Mucosa of descending colon (tissue), 3 donors: ENCODE results near the gene NFIB. TPM values are rescaled to one million over a fixed set of nuclear protein-coding genes. Genes with fewer than 3 reads are reported as not detected.

Source experiments
- ATAC-seq: fragments of 200-7000 bp; cut with Tn5 transposase; one replicate; pipeline ENCODE4 v1.9.1; 2020; ENCODE audit warnings: mild to moderate bottlenecking, moderate library complexity
- DNase-seq, 3 donors: peaks; one replicate each; pipeline ENCODE4 v3.0.0-alpha.2; 2020
- H3K36me3 ChIP-seq: fragments of 200-600 bp; one replicate; pipeline ENCODE4 v1.8.0; 2021; ENCODE audit warnings: low read depth, mild to moderate bottlenecking
- H3K4me1 ChIP-seq: fragments of 200-600 bp; one replicate; pipeline ENCODE4 v1.8.0; 2021; ENCODE audit warnings: low read depth, mild to moderate bottlenecking
- H3K4me3 ChIP-seq: fragments of 200-600 bp; one replicate; pipeline ENCODE4 v1.8.0; 2021; ENCODE audit warnings: mild to moderate bottlenecking
- H3K9me3 ChIP-seq: fragments of 200-600 bp; one replicate; pipeline ENCODE4 v1.8.0; 2021; ENCODE audit warnings: mild to moderate bottlenecking
- CTCF ChIP-seq: fragments of 200-600 bp; IDR thresholded peaks from one replicate; pipeline ENCODE4 v1.8.0; 2022; ENCODE audit warnings: antibody characterized with exemption, mild to moderate bottlenecking
- intact Hi-C, 2 donors: fragments of 100-400 bp; cut with DNase I in 1 of 2; cut with micrococcal nuclease in 1 of 2; formaldehyde crosslinking; loops; one replicate each; pipeline versions ENCODE4 v1.11.0 to v1.11.1; 2022; cut with DNase I, micrococcal nuclease
- total RNA-seq, 3 donors: library from RNA; stranded (reverse); fragmentation: NEBNext Ultra II Directional in 2 of 3; extraction: Animal tissue kit (Norgen Biotek cat#: 25700) in 2 of 3; gene quantifications; one replicate each; pipeline versions ENCODE4 v1.2.1 to v1.2.4, GENCODE V29; 2021 to 2023
- donor health status: DM: no; HTN: no; CAD: no; lungs with moderate emphysema.
- donor health status: DM: no; HTN: no; CAD: no.
- donor health status: DM: no; HTN: yes; CAD: no.

NFIB gene
- total RNA-seq, 3 donors from 2014 or later = 59.7 to 85.5 (median 62.6) TPM

- TF ChIP-seq CTCF = no peak
- DNase-seq (no peak), ATAC-seq (no peak)
- Histone ChIP-seq H3K36me3 (no peaks in the 10 kb centered on the region), H3K4me1 (no peaks in the 10 kb centered on the region), H3K4me3 (no peak overlapping the region), H3K9me3 (no peaks in the 10 kb centered on the region)
- intact Hi-C loops = no loop called here
These were observed 261.6 kb downstream of the NFIB start for GRCh38 chr9:14052359-14052758.

GRCh38 chr9:14051419-14051818, 262.5 kb downstream of the NFIB start:
- DNase-seq = no peak
- H3K4me3 ChIP-seq = no peak overlapping the region
- ATAC-seq = no peak
- intact Hi-C loops = no loop called here
- no peaks in the 10 kb centered on the region for H3K4me1 ChIP-seq
- H3K36me3 ChIP-seq = no peaks in the 10 kb centered on the region
- TF ChIP-seq CTCF = no peak
- no peaks in the 10 kb centered on the region for H3K9me3 ChIP-seq

- intact Hi-C loops = no loop called here
- no peak for TF ChIP-seq CTCF
These were observed 270.5 kb downstream of the NFIB start for GRCh38 chr9:14043483-14043882.

GRCh38 chr9:14037331-14037730, 276.6 kb downstream of the NFIB start:
- intact Hi-C loops = no loop called here
- H3K4me1 ChIP-seq = no peaks in the 10 kb centered on the region
- no peaks in the 10 kb centered on the region for H3K36me3 ChIP-seq
- H3K4me3 ChIP-seq = no peak overlapping the region
- DNase-seq (no peak), ATAC-seq (no peak)
- TF ChIP-seq CTCF = no peak
- no peaks in the 10 kb centered on the region for H3K9me3 ChIP-seq

More at GRCh38 chr9:14043483-14043882, 270.5 kb downstream of the NFIB start:
- DNase-seq (no peak), ATAC-seq (no peak)
- no peaks in the 10 kb centered on the region for H3K9me3 ChIP-seq
- H3K4me1 ChIP-seq = no peaks in the 10 kb centered on the region
- H3K36me3 ChIP-seq = no peaks in the 10 kb centered on the region
- no peak overlapping the region for H3K4me3 ChIP-seq

GRCh38 chr9:14033067-14033466, 280.9 kb downstream of the NFIB start:
- no peak for TF ChIP-seq CTCF
- no peak for DNase-seq
- H3K4me3 ChIP-seq = no peak overlapping the region
- H3K36me3 ChIP-seq = no peaks in the 10 kb centered on the region
- ATAC-seq = no peak
- intact Hi-C loops = no loop called here
- H3K4me1 ChIP-seq = no peaks in the 10 kb centered on the region
- no peaks in the 10 kb centered on the region for H3K9me3 ChIP-seq
